ENCODE measurements around the gene MAP1S.
A peak's percentile ranks its signal among the peaks of the same experiment; 100 is the strongest.

The MAP1S gene

GRCh38 chr19:17757125-17757524 lies 37.8 kb downstream of the MAP1S start:
- TF ChIP-seq, protein P1, sequence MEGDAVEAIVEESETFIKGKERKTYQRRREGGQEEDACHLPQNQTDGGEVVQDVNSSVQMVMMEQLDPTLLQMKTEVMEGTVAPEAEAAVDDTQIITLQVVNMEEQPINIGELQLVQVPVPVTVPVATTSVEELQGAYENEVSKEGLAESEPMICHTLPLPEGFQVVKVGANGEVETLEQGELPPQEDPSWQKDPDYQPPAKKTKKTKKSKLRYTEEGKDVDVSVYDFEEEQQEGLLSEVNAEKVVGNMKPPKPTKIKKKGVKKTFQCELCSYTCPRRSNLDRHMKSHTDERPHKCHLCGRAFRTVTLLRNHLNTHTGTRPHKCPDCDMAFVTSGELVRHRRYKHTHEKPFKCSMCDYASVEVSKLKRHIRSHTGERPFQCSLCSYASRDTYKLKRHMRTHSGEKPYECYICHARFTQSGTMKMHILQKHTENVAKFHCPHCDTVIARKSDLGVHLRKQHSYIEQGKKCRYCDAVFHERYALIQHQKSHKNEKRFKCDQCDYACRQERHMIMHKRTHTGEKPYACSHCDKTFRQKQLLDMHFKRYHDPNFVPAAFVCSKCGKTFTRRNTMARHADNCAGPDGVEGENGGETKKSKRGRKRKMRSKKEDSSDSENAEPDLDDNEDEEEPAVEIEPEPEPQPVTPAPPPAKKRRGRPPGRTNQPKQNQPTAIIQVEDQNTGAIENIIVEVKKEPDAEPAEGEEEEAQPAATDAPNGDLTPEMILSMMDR (conservative IDR thresholded peaks at IDR 0.05) = no peak
- no peak overlapping the region for H3K27ac ChIP-seq

GRCh38 chr19:17758515-17758914 lies 39.2 kb downstream of the MAP1S start:
- H3K27ac ChIP-seq = no peak overlapping the region
- TF ChIP-seq, protein P1 (conservative IDR thresholded peaks at IDR 0.05) = no peak

GRCh38 chr19:17761148-17761547 lies 41.9 kb downstream of the MAP1S start:
- no peak overlapping the region for H3K27ac ChIP-seq
- TF ChIP-seq, protein P1 (conservative IDR thresholded peaks at IDR 0.05) = no peak

- no peak overlapping the region for H3K27ac ChIP-seq
- TF ChIP-seq, protein P1 (conservative IDR thresholded peaks at IDR 0.05) = no peak
Observed at GRCh38 chr19:17762505-17763229, 43.4 kb downstream of the MAP1S start.

DNA sequence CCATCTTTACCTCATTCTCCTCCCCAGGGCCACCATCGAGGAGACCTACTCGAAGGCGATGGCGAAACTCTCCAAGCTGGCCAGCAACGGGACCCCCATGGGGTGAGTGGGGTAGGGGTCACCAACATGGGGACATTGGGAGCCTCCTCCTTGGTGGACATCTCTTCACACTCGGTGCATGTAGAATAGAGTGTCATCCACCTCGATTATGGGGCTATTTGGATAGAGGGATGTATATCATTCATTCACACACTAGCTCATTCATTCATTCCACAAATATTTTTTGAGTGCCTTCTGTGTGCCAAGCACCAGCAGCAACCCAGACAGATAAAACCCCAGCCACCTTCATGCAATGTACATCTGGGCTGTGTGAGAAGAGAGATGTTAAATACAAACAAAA lies 45.1 kb downstream of the MAP1S start:
- H3K27ac ChIP-seq = no peak overlapping the region
- TF ChIP-seq, protein P1 (conservative IDR thresholded peaks at IDR 0.05) = no peak

DNA sequence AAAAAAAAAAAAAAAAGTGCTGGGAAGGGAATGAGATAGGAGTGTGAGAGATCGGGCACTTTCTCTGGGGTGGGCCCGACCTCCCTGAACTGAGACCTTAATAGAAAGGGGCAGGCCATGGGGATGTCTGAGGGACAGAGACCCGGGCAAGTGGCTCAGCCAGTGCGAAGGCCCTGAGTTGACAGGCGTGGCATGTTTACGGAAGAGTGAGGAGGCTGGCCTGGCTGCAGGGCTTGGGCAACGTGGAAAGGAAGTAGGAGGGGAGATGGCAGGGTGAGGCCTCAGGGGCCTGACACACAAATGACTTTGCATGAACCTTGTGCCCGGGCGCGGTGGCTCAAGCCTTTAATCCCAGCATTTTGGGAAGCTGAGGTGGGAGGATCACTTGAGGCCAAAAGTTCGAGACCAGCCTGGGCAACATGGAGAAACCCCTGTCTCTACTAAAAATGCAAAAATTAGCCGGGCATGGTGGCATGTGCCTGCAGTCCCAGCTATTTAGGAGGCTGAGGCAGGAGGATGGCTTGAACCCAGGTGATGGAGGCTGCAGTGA lies 45.9 kb downstream of the MAP1S start:
- no peak overlapping the region for H3K27ac ChIP-seq
- TF ChIP-seq, protein P1 (conservative IDR thresholded peaks at IDR 0.05) = no peak

DNA sequence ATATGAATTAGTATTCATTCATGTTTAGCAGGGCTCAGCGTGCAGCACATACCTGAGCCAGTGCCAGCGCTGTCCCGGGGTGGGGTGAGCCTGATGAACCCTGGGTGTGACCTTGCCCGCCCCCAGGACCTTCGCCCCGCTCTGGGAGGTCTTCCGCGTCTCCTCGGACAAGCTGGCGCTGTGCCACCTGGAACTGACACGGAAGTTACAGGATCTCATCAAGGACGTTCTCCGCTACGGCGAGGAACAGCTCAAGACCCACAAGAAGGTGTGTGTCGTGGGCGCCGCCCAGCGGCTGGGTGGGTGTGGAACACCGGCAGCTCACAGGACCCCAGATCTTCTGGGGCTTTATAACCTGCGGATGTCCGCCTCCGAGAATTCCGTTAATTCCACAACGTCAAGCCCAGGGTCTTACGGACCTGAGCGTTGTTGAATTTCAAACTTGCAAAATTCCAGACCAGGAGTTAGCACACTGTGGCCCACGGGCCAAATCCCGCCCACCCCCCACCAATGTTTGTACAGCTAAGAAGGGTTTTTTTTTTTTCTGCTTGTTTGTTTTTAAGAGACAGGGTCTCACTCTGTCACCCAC lies 47.4 kb downstream of the MAP1S start:
- H3K27ac ChIP-seq = no peak overlapping the region
- TF ChIP-seq, protein P1 (conservative IDR thresholded peaks at IDR 0.05) = peak; percentile 98
